Left hindlimb (tissue), 1 donor: Measurements from ENCODE around the gene ZSCAN30.
A peak's percentile ranks its signal among the peaks of the same experiment; 100 is the strongest.

Experiments
- DNase-seq: peaks from one replicate; pipeline ENCODE4 v3.0.0-alpha.2; 2018

The ZSCAN30 gene

DNA sequence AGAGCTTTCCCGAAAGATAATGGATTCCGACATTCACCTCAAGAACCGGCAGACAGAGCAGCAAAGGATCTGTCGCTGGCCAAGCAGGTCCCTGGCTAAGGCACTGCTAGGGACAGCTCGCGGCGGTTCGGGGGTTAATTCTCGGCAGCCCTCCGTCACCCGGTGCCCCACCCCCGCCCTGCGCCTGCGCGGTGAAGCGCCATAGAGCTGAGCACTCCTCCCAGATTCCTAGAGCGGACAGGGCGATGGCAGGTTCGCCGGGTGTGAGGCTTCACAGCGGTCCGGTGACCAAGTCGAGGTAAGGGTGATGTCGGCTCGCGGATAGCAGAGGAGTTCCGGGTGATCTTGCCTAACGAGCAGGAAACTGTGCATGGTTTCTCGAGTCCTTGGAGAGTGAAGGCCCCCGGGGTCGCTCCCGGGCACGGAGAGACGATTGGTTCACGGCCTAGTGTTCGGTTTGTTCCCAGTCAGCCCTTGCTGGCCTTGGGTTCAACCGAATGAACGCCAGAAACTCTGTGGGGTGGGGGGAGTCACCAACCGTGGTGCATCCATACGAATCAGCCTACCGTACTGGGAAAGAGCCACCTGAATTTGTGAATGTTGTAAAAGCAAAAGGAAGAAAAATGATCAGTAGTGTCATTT lies at the start of gene ZSCAN30:
Gene ZSCAN30, minus strand, starts transcription at position 136 of the 642 bp plus-strand sequence. CDS start 25,877 bp downstream, outside the sequence.
- DNase-seq, result peak; percentile 97

DNA sequence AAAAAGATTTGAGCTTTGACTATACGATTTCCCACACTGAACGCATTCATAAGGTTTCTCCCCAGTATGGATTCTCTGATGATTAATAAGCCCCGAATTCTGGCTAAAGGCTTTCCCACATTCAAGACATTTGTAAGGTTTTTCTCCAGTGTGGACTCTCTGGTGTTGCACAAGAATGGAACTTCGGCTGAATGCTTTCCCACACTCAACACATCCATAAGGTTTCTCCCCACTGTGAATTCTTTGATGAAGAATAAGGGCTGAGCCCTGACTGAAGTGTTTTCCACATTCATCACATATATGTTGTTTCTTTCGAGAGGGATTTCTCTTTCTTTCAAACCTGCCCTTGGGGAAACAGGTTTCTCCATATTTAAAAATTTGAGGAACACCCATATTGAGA lies 47.3 kb upstream of the ZSCAN30 start:
- DNase-seq, result no peak

DNA sequence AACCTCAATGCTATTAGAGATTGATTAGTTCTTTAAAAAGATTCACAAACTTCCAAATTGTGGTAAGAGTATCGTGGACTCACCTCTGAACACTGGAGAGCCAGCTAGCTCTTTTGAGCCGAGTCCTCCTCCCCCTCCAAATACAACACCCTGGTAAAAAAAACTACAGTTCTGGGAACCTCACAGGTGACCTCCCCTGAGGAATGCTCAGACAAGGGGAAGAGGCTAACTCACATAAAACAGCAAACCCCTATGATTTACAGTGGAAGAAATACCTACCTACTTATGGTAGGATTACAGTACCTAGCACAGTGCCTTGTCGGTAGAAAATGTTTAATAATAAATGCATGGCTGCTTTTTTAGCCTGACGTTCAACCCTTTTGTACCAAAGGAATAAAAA lies 45.8 kb upstream of the ZSCAN30 start:
- no peak for DNase-seq

DNA sequence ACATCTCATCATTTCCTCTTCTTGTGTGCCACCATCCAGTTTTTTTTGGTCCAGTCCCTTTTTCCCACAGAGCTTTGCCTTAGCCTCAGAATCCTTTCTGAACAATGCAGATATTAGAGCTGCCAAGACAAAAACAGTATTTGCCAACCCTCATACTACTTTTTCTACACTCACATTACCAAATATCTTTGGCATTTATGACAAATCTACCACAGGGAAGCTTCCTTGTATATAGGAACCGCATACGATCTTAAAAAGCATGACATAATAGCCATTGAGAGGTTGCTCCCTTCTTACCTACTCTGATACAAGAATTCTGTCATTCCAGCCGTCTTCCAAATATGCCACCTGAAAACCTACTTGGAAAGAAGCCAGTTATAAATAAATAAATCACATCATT lies 44.8 kb upstream of the ZSCAN30 start:
- DNase-seq, result no peak

DNA sequence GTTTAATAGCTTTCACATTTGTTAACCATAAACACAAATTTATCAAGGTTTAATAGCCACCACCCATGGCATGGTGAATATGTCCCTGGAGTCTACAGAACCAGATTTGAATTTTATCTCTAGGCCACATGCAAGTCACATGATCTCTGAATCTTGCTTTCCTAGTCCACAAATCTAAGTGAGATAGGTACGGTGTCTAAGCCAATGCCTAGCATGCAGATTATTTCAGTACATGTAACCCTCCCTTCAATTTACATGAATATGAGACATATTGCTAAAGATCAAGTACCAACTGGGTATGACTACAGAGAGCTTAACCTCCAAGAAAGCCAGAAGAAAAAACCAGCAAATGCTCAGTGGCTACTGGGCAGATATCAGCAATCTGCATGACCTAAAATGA lies 44.2 kb upstream of the ZSCAN30 start:
- no peak for DNase-seq

DNA sequence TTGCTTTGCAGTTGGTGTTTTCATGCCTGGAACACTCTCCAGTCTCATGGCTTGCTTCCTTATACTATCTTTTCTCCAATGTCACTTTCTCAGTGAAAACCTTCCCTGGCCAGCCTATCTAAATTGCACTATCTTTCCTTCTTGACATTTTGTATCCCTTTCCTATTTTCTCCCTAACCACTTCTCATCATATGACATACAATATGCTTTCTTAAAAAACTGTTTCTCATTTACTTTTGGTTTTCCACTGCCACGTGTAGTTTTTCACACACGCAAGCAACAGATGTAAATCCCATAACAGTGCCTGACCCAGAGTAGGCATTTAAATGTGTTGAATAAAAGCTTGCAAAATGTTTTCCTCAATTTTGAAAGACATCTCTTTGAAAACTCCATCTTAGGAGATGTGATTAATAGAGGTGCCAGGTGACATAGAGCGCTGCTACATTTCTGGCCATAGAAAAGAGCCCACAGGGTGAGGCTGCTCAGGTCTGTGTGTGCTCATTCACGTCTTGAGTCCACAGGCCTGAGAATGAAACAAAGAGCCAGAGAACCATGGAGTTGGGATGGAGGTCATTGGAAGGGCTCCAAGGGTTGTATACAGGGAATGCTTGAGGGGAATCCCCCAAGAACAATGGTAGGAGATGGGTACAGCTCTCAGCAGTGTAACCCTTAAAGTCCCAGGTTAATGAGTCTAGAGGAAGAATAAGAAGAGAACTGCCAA lies 41.5 kb upstream of the ZSCAN30 start:
- DNase-seq, result no peak

DNA sequence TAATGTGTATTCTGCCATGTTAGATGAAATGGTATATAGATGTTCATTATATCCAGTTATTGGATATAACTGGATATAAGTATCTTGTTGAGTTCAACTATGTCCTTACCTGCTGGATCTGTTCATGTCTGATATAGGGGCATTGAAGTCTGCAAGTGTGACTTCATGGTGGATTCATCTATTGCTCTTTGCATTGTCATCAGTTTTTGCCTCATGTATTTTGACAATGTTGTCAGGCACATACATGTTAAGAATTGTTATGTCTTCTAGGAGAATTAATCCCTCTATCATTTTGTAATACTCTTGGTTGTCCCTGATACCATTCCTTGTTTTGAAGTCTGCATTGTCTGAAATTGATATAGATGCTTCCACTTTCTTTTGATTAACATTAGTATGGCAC lies 38.8 kb upstream of the ZSCAN30 start:
- no peak for DNase-seq

DNA sequence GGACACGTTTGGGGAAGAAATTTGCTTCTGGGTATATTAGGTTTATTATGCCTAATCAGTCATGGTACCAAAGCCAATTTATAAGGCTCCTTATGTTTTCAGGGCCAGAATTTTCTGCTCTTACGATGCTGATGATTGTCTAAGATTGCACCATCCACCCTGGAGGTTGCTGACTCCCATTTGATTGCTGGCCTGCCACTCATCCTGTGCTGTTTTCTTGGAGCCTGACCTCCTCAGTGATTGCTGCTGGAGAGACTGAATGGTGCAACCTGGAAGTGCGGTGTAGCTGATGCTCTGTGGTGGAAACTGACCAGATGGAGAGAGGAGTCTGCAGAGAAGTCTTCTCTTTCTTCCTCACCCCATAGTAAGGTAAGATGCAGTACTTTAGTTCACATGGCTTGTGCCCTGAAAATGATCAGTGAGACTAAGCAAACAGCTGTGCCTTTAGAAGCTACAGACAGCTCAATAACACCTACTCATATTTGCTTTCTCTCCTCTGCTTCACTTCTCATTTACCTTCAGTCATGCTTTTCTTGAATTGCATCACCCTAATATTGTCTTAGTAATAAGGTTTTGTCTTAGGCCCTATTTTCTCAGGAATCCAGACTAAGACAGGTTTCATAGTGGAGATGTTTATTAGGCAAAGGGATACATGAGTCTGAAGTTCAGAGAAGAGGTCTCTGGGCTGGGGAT lies 36.8 kb upstream of the ZSCAN30 start:
- no peak for DNase-seq

DNA sequence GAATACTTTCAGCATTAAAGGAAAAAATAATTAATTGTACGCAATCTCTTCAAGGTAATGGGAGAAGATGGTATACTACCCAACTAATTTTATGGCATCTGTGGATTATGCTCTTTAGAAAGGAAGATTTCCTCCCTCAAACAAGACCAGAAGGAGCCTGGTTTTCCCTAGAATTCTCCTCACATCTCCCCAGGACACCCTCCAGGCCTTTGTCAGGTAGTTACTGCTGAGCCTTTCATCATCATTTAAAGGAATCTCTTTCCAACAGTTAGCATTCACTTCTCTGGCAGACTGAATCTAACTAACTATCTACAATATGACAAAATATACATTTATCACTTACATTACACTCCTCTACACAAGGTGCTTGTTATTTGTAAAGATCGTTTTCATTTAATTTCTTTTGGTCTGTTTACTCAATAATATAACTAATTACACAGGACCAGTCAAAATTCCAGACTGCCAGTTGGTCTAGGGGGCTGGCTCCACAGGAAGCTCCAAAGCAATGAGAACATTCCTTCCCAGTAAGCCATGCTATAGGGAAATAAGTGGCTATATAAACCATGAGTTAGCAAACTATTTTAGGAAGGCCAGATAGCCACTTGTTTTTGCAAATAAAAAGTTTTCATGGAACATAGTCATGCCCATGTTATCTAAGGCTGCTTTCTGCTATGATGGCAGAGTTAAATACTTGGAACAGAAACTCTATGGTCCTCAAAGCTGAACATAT lies 35.1 kb upstream of the ZSCAN30 start:
- DNase-seq, result no peak

DNA sequence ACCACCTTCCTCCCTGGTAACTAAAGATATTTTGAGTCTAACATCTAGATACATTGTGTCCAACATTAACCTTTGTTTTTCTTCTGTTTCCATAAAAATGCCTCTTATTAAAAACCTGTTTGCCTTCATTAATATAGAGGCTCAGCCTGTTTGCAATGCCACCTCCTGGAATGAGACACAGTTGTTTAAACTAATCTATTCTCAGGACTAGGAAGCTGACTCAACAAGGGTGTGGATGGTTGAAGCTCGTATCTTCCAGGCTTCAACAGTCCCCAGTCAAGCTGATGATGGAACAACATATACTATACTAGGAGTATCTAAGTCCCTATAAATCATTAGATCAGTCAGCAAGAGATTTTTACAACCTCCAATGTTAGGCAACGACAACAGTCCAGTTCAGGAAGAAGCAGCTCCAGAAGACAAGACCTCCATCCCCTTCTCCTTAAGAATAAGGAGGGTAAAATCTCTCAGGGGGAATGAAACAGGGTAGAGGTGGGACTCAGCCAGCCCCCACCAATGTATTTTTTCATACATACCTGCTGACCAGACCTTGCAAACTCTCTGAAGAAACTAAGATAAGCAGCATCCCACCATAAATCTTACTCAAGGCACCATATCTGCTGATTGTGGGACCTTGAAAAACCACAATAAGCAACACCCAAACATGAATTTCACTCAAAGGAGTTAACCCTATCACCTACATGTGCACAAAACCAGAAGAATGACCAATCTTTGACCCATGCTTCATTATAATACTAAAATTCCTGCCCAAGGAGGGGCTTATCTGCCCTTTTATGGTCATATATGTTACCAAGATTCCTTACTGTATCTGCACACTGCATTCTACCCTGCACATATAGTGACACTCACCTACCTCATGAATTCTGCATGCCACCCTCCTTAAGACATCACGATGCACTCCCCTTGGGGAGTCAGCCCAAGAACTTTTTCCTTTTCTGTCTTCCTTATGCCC lies 32.7 kb upstream of the ZSCAN30 start:
- no peak for DNase-seq

DNA sequence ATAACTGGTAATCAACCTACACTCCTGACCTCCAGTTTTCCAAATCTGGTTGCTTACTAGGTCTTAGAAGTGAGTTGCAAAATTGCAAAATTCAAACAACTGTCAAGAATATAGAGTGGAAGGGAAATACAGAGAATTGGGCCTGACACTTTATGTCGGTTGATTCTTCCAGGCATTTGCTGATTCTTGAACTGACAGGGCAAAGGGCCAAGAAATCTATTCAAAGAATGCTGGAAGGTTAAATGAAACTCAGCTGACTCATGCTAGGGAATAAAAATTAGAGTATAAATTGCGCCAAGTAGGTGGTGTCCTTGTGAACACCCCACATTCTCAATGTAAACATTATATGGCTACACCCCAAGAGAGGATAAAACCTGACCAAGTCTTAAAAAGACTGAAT lies 21.5 kb upstream of the ZSCAN30 start:
- DNase-seq, result no peak

DNA sequence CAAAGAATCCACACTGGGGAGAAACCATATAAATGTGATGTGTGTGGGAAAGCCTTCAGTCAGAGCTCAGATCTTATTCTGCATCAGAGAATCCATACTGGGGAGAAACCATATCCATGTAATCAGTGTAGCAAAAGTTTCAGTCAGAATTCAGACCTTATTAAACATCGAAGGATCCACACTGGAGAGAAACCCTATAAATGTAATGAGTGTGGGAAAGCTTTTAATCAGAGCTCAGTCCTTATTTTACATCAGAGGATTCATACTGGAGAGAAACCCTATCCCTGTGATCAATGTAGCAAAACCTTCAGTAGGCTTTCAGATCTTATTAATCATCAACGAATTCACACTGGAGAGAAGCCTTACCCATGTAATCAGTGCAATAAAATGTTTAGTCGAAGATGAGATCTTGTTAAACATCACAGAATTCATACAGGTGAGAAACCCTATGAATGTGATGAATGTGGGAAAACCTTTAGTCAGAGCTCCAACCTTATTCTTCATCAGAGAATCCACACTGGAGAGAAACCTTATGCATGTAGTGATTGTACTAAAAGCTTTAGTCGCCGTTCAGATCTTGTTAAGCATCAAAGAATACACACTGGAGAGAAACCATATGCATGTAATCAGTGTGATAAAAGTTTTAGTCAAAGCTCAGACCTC lies 16.7 kb upstream of the ZSCAN30 start:
- no peak for DNase-seq

DNA sequence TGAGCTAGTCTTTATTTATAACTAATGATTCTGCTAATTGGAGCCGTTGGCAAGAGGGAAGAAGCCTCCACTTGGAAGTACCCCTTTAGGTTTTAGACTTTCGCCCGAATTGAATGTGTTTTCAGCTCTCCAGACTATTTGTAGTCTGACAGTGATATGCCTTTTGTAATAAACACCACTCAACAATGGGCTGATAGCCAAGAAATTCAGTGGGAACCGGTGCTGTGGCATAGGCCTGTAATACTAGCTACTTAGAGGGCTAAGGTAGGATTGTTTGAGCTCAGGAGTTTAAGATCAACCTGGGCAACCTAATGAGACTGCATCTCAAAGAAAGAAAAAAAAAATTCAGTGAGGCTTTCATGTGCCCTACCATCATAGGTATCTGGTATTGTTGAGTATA lies 13.6 kb upstream of the ZSCAN30 start:
- no peak for DNase-seq

DNA sequence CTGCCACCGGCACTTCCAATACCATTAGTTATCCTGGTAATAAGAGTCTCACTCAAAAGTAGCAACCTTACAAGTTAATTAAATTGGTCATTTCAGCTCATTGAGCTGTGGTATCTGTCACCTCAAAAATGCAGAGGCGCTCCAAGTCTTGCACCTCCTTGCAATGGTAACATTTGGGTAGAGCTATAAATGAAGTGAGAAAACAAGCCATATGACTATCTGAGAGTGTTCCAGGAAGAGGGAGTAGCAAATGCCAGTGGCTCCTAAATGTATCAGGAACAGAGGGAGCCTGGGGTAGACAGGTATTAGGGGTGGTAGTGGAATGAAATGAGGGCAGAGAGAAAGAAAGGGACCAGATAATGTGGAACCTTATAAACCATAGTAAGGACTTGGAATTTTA lies 6.0 kb upstream of the ZSCAN30 start:
- DNase-seq, result no peak

DNA sequence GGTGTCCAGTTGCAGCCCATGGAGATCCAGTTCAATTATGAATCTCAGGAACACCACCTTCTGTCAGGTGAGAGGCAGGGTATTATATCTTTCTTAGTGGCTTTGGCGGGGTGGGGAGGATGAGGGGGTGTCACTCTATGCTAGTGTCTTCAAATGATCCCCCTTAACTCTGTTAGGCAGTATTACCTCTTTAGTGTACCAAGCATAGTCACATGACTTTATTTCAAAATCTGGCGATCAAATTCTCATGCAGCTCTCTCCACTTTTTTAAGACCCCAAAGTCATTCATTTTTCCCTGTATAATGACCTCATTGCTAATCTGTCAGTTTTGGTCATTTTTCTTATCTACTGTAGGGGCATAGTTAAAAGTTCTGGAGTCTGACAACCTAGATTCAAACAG lies 1.1 kb upstream of the ZSCAN30 start:
- no peak for DNase-seq

DNA sequence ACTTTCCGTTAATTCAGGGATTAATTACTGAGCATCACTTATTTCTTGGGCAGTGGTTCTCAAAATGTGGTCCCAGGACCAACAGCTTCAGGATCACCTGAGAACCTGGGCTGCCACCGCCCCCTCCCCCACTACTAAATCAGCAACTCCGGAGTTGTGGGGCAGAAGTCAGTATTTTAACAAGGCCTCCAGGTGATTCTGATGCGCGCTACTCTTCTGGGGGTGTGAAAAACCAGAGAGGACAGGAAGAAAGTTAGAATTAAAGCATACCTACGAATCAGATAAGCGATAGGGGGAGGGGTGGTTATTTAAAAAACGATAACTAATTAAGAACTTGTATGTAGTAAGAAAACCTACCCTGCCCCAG lies 319 bp downstream of the ZSCAN30 start:
- no peak for DNase-seq

DNA sequence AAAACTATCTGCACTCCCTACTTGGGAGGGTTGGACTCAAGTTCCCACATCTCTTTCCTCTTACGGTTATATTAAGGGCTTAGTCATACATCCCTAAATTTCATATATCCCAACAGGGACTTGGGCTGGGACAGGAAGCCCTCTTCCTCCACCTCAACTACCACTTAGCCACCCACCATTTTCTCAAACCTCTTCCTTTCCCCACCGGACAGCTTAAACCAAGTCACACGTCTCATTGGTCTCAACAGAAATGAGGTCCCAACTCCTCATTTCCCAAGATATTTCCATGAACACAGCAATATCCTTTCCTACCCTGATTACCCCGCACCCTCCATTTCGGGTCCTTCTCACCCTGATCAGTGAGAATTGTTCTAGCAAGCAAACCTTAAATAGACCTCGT lies 736 bp downstream of the ZSCAN30 start:
- peak; percentile 30 for DNase-seq

DNA sequence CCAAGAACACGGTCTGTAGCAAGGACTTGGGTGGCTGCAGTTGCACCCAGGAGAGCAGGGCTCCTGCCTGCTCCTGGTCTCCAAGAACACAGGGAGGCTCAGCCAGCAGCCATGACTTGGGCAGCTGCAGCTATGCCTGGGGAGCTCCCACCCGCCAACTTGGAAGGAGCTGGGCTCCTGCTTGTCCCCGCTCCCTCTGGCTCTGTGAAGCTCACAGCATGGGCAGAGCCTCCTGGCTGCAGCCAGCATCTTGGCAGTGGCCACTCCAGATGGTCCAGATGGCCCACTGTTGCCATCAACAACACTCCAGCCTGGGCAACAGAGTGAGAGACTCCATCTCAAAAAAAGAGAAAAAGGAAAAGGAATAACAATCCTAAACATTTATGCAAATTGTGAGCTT lies 5.2 kb downstream of the ZSCAN30 start:
- DNase-seq, result no peak

DNA sequence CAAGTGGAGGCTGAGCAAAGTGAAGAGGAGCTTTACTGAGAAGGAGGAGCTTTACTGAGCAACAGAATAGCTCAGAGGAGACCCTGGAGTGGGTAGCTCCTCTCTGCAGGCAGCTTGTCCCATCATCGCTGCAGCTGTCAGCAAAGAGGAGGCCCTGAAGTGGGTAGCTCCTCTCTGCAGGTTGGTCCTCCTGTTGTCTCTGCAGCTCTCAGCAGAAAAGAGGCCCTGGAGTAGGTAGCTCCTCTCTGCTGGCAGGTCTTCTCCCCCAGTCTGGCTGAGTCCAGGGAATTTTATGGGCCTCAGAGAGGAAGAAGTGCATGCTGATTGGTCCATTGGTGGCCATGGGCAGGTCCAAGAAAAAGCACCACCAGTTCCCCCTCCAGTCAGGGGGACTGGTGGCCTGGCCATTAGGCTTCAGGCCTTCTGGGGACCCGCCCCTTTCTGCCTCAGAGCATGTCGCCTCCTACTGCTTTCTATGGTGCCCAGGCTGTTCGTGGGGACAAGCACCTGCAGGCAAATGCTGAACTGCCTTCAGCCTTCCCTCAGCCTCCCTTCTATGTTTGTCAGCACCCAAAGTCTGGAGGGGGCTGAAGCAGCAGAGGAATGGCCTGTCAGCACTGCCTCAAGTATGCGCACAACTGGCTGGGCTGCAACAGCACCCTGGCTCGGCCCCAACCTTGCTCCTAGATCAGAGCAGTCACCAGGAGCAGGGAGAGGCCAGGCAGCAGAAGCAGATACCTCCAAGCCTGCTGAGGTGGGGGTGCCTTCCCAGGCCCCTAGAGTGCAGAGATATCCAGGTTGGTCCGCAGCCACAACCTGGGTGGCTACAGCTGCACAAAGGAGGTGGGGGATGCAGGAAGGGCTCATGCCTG lies 5.9 kb downstream of the ZSCAN30 start:
- no peak for DNase-seq

DNA sequence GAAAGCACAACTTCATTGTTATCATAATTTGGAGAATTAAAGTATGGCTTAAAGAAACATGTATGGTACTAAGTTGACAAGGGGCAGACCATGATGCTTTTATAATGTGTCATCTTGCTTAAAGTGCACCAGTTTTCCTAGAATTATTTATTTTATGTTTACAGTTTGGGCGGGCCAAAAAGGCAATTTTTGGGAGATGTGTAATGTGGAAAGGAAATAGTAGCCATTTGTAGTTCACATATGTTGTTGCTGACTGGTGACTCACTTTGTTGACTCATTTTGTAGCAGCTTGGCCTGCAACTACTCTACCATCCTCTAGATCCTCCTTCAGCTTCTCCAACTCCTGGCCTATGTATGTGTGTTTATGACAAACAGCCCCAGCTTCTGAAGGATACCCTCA lies 7.7 kb downstream of the ZSCAN30 start:
- DNase-seq, result no peak

DNA sequence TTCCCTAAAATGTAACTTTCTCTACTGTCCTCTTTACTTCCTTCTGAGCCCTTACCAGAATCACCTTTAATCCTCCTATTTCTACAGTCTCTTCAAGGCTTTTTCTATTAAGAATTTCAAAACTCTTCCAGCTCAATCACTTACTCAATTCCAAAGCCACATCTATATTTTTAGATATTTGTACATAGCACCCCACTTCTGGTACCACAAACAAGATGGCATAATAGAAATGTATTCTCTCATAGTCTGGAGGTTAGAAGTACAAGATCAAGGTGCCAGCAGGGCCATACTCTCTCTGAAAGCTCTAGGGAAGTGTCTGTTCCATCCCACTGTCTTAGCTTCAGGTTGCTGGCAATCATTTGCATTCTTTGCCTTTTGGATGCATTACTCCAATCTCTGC lies 11.1 kb downstream of the ZSCAN30 start:
- DNase-seq, result no peak
